AG08396 (cell line): ENCODE results near the gene AJAP1.
"Not testable (repeated sequence)": the region's sequence is repeated elsewhere in the genome, so short reads cannot be mapped to it uniquely, and the experiment has no call there.

Experiments used
- DNase-seq: peaks from one replicate; pipeline ENCODE4 v3.0.0; 2012; ENCODE audit warnings: low spot score, mixed read lengths

Gene AJAP1

DNA sequence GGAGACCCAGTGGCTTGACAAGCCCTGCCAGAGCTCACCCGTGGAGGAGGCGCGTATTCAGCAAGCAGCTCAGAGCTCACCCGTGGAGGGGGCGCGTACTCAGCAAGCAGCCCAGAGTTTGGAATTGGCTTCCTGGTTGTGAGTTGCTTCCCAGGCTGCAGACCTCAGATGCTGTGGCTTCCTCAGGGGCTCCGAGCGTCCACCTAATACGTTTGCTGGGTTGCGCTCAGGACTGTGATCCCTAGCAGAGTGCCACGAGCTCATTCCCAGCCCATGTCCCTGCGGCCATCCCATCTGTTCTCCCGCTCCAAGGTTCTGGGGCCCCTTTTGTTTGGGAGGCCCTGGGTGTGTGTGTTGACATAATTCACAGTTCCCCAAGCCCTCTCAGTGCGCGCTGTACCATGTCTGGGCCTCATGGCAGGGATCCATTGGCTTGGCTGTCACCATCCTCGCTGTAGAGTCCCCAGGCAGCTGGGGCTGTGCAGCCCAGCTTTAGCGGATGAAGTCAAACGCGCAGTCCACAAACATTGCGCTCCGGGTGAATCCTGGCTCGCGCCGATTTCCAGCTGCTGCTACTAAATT lies 3.6 kb downstream of the AJAP1 start:
- DNase-seq = no peak

GRCh38 chr1:4658643-4659628 lies 4.5 kb downstream of the AJAP1 start:
- no peak for DNase-seq

DNA sequence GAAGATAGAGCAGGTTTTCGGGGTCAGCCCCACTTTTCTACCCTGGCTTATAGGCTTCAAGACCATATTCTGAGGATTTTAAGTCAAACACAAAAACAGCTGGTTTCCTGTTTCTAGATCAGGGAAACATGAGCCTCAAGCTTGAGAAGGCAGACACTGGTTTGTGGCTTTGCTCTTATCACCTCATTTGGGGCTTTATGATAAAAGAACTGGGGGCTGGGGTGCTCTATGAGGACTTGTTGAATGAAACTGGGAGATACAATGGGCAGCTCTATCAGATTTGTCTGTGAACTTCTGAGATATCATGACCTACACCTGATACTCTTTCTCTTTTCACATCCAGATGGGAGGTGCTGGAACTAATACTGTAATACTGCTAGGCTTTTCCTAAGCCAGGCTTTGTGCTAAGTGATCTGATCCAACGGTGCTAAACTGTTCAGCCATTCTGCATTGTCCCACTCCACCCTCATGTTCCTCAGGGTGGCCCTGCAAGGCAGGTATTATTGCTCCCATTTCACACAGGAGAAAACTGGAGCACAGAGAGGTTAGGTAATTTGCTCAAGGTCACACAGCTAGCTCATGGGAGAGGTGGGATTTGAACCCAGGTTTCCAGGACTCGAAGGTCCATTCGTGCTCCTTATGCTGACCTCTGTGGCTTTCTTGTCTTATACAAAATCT lies 6.6 kb downstream of the AJAP1 start:
- DNase-seq = no peak

- DNase-seq = no peak
Observed at GRCh38 chr1:4661595-4661917, 7.1 kb downstream of the AJAP1 start.

DNA sequence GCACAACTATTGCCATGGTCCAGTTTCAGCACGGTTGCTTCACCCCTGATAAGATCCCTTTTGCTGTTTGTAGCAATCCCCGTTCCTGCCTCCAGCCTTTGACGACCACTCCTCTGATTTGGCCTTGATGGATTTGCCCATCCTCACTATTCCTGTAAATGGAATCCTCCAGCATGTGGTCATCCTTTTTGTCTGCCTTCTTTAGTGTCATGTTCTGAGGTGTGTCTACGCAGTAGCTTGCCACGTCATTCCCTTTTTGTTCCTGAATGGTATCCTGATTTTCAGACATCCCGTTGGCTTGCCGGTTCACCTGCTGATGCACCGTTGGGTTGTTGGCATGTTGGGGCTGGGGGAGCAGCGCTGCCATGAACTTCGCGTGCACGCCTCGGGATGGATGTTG lies 7.8 kb downstream of the AJAP1 start:
- DNase-seq = no peak

DNA sequence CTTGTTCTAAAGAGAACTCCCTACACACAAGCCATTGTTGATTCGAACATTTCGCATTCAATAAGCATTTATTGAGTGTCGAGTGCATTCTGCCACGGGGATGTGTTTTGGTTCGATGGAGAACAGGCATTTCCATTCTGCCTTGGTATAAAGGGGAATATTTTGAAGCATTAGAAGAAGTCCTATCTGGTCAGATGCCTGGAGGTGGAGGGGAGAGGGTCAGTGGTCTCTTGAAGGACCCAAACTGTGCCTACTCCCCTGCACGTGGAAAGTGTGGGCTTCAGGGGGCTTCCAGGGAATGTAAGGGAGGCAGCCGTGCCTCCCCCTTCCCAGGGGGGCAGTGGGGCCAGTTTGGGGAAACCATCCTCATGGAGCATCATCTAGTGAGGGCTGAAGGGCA lies 8.3 kb downstream of the AJAP1 start:
- DNase-seq = no peak

DNA sequence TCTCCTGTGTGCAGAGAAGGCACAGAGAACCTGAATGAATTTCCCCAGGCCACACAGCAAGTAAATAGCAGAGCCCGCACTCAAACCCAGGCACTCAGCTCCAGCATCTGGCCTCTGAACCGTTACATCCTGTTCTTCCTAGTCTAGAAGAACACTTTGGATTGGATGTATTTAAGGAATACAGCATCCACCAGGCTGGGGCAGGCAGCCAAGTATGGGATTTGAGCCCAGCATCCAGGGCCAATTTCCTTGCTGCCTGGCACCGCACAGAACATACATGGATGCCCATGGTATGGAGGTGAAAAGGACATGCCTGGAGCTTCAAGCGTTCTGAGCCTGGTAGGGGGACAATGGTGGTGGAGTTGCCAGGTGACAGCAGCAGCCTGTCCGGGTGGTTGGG lies 9.7 kb downstream of the AJAP1 start:
- DNase-seq = no peak

GRCh38 chr1:4664606-4665005 lies 10.2 kb downstream of the AJAP1 start:
- DNase-seq = no peak

GRCh38 chr1:4665456-4665855 lies 11.0 kb downstream of the AJAP1 start:
- no peak for DNase-seq

GRCh38 chr1:4666683-4667082 lies 12.3 kb downstream of the AJAP1 start:
- not testable (repeated sequence) for DNase-seq

- no peak for DNase-seq
Observed at GRCh38 chr1:4668743-4669700, 14.6 kb downstream of the AJAP1 start.

GRCh38 chr1:4670265-4670664 lies 15.9 kb downstream of the AJAP1 start:
- no peak for DNase-seq

GRCh38 chr1:4671828-4672227 lies 17.4 kb downstream of the AJAP1 start:
- no peak for DNase-seq

DNA sequence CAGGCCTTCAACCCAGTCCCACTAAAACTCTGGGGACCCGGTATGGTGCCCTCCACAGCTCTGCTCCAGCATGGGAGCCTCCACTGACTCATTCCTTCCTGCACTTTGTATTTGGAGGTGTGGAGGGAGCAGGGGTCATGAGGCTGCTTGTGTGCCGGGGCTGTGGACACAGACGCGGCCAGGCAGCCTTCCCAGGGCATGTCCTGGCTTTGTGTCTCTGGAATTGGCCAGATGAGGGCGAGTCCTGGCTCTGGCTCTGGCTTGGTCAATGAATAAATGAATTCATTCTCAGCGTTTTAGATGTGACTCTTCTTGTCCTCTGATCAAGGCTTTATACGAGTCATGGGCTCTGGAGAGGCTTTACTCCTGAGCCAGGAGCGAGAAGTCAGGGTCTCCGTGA lies 19.1 kb downstream of the AJAP1 start:
- no peak for DNase-seq

DNA sequence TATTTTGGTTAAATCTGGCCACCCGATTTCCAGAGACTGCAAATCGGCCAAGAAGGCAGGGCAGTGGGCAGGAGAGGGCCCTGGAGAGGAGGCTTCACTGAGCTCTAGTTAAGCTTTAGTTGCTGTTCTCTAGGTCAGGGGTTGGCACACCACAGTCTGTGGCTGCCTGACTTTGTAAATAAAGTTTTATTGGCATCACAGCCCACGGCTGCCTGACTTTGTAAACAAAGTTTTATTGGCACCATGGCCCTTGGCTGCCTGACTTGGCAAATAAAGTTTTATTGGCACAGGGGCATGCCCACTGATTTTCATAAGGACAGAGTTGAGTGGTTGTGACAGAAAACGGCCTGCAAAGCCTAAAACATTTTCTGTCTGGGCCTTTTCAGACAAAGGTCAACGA lies 19.7 kb downstream of the AJAP1 start:
- DNase-seq = no peak

DNA sequence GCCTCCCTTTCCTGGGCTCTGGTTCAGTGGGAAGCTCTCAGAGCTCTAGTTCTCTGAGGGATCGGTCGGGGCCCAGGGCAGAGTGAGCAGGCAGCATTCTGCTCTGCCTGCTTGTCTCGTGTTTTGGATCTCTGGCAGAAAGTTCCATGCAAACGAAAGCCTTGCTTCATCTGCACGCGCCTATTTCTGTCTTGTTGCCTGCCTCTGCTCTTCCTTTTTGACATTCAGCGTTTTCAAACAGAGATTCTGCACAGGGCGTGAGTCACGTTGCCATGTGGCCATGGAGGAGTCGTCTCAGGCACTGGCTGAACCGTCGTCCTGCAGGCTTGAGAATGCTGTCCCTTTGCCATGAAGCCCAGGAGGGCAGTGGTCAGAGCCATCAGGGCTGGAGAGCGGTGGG lies 20.3 kb downstream of the AJAP1 start:
- no peak for DNase-seq

DNA sequence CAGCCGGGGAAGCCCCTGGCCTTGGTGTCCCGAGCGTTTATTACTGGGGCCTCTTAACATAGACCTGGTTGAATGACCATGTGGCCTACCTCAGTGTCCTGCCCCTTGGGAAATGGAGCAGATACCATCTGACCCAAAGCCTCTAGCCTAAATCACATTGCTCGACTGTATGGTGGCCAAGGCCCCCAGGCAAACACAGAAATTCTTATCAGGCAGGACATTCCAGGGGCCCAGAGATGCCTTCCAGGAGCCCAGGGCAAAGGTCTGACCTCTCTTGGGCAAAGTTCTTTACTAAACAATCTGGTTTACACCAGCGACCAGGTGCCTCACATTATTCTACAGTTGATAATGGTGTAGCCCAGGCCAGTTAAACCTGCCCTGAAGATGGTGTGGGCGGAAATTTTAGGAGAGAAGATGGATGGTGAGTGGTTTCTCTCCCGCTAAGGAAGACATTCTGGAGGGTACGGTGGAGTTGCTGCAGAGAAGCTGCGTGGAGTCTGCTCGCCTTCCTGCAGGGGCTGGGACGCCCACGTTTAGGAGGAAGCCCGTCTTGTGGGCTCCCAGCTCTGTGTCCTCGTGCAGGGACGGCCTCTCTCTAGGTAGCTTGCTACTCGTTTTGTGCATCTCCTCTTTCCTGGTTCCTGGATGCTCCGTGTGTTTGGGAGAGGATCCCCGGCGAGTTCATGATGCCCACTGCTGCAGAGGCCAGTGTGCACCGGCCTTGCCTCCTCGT lies 21.2 kb downstream of the AJAP1 start:
- no peak for DNase-seq

- DNase-seq = no peak
Observed at GRCh38 chr1:4676253-4676652, 21.8 kb downstream of the AJAP1 start.

DNA sequence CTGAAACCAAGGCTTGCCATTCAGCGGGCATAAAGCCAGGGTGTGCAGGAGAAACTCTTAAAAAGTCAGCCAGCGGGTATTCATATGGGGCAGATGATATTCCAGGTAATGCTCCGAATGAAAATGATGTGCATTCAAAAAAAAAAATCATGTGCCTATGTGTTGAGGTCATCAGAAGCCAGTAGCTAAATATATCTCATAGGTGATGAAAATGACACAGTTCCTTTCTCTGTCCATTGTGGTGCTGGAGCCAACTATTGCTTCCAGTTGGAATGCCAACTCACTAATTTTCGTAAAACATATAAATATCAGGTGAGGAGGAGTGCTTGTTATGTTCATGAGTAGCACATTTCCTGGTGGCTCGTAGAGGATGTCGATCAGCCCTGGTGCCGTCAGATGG lies 23.2 kb downstream of the AJAP1 start:
- no peak for DNase-seq

DNA sequence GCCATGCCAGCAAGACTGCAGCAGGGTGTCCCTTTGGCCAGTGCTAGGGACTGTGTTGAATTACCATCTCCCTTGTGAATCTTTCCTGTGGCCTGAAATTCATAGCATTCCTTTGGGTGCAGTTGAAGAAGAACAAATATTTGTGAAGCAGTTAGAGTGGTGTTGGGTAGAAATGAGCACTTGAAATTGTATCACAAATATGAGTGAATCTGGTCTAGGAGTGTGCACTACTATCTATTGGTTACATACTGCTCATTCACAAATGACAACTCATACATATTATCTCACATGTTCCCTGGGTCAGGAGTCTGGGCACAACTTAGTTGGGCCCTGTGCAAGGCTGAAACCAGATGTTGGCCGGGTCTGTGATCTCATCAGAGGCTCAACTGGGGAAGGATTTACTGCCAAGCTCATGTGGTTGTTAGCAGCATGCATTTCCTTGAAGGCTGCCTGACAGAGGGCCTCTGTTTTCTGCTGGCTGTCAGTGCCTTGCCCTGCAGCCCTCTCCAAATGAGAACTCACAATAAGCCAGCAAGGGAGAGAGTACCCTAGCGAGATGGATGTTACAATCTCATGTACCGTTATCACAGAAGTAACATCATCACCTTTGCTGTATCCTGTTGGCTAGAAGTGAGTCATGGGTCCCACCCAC lies 23.8 kb downstream of the AJAP1 start:
- no peak for DNase-seq

DNA sequence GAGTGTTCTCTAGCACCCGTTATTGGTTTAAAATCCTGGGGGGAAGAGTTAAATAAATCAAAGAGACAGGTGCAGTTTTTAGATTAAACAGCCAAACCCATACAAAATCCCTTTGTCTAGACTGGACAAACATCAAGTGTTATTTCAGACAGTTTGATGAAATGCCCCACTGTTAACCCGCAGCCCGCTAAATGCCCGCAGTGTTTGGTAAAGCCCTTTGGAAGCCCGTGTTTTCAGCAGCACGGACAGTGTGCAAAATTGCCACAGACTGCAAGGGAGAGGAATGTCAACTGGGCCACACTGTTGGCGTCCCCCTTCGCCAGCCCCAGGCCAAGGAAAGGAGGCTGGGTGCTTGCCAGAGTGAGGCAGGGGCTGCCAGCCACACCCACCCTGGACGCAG lies 26.6 kb downstream of the AJAP1 start:
- no peak for DNase-seq
